GM23338 (cell line): ENCODE data around the gene TMPRSS13. TPM values are rescaled to one million over a fixed set of nuclear protein-coding genes. Genes with fewer than 3 reads are reported as not detected.

Source experiments
- ATAC-seq: fragments of 200-7000 bp; cut with Tn5 transposase; 3 replicates; pipeline ENCODE4 v1.9.1; 2020
- DNase-seq: peaks from one replicate; pipeline ENCODE4 v3.0.0-alpha.2; 2015; ENCODE audit warnings: low spot score
- H2AFZ ChIP-seq: fragments of 200-600 bp; sonication (generic); 2 replicates; pipeline ENCODE4 v1.8.0; 2016; ENCODE audit warnings: antibody characterized with exemption, mild to moderate bottlenecking, moderate library complexity
- H3F3A ChIP-seq: fragments of 200-600 bp; sonication (generic); replicated peaks from 2 replicates; pipeline ENCODE4 v1.8.0; 2017; ENCODE audit warnings: antibody characterized with exemption, mixed run types, low read depth
- H3K27ac ChIP-seq: fragments of 200-600 bp; sonication (generic); 2 replicates; pipeline ENCODE4 v1.6.1; 2016; ENCODE audit warnings: low read depth
- H3K27me3 ChIP-seq: fragments of 200-600 bp; sonication (generic); 2 replicates; pipeline ENCODE4 v1.8.0; 2016; ENCODE audit warnings: mild to moderate bottlenecking, mixed run types, moderate library complexity; ENCODE audit not compliant: insufficient read depth
- H3K36me3 ChIP-seq: fragments of 200-600 bp; sonication (generic); 2 replicates; pipeline ENCODE4 v1.8.0; 2016; ENCODE audit warnings: mild to moderate bottlenecking; ENCODE audit not compliant: insufficient read depth
- H3K4me1 ChIP-seq: fragments of 200-600 bp; sonication (generic); 2 replicates; pipeline ENCODE4 v1.8.0; 2016; ENCODE audit warnings: mild to moderate bottlenecking, moderate library complexity; ENCODE audit not compliant: insufficient read depth
- H3K4me2 ChIP-seq: fragments of 200-600 bp; sonication (generic); 2 replicates; pipeline ENCODE4 v1.7.1; 2017; ENCODE audit warnings: mixed run types
- H3K4me3 ChIP-seq: fragments of 200-600 bp; sonication (generic); 2 replicates; pipeline ENCODE4 v1.6.1; 2016; ENCODE audit warnings: mixed run types
- H3K79me2 ChIP-seq: fragments of 200-600 bp; sonication (generic); replicated peaks from 2 replicates; pipeline ENCODE4 v1.8.0; 2017; ENCODE audit warnings: mild to moderate bottlenecking; ENCODE audit not compliant: insufficient read depth
- H3K9me2 ChIP-seq: fragments of 200-600 bp; sonication (generic); 2 replicates; pipeline ENCODE4 v1.8.0; 2017; ENCODE audit not compliant: insufficient read depth
- H4K20me1 ChIP-seq: fragments of 200-600 bp; sonication (generic); replicated peaks from 2 replicates; pipeline ENCODE4 v1.8.0; 2017; ENCODE audit warnings: mild to moderate bottlenecking; ENCODE audit not compliant: insufficient read depth
- H3K27ac Mint-ChIP-seq: 2 replicates; pipeline ENCODE4 v1.8.0; 2020; ENCODE audit warnings: inconsistent platforms, mild to moderate bottlenecking, moderate library complexity, mixed read lengths
- H3K27me3 Mint-ChIP-seq: 3 replicates; pipeline ENCODE4 v1.8.0; 2022; ENCODE audit warnings: low read depth, mild to moderate bottlenecking, moderate library complexity, mixed read lengths, inconsistent platforms; ENCODE audit not compliant: insufficient read depth, poor library complexity
- H3K36me3 Mint-ChIP-seq: 3 replicates; pipeline ENCODE4 v1.8.0; 2021; ENCODE audit warnings: low read depth, mild to moderate bottlenecking, inconsistent platforms, moderate library complexity, mixed read lengths
- H3K4me1 Mint-ChIP-seq: 3 replicates; pipeline ENCODE4 v1.8.0; 2020; ENCODE audit warnings: mild to moderate bottlenecking, inconsistent platforms, mixed read lengths
- H3K4me3 Mint-ChIP-seq: 3 replicates; pipeline ENCODE4 v1.8.0; 2021; ENCODE audit warnings: moderate library complexity, mild to moderate bottlenecking, inconsistent platforms, mixed read lengths
- H3K9me3 Mint-ChIP-seq: 3 replicates; pipeline ENCODE4 v1.8.0; 2020; ENCODE audit warnings: moderate library complexity, mild to moderate bottlenecking, inconsistent platforms, mixed read lengths
- CREB1 ChIP-seq: fragments of 250-450 bp; sonication (Bioruptor Pico); IDR thresholded peaks from 2 replicates; pipeline ENCODE4 v1.5.0; 2020; ENCODE audit warnings: low read depth, mild to moderate bottlenecking, moderate library complexity
- CTCF ChIP-seq, 2 experiments: fragments of 200-600 bp in 1 of 2; sonication (generic) in 1 of 2; conservative IDR thresholded peaks; 2 replicates each; pipeline versions ENCODE4 v1.5.1 to v1.6.1; 2016 to 2017; ENCODE audit warnings: antibody characterized with exemption in 2 of 2, low read depth in 2 of 2, mild to moderate bottlenecking in 2 of 2, moderate library complexity in 1 of 2
- ETS1 ChIP-seq: IDR thresholded peaks from 2 replicates; pipeline ENCODE4 v1.6.1; 2016; ENCODE audit warnings: antibody characterized with exemption
- EZH2 ChIP-seq: fragments of 200-600 bp; sonication (generic); IDR thresholded peaks from one replicate; pipeline ENCODE4 v1.8.0; 2017; ENCODE audit warnings: antibody characterized with exemption, mild to moderate bottlenecking, low read depth; ENCODE audit not compliant: unreplicated experiment
- EZH2phosphoT487 ChIP-seq: fragments of 200-600 bp; sonication (generic); IDR thresholded peaks from one replicate; pipeline ENCODE4 v1.8.1; 2018; ENCODE audit warnings: antibody characterized with exemption; ENCODE audit not compliant: unreplicated experiment
- JUNB ChIP-seq: IDR thresholded peaks from one replicate; pipeline ENCODE4 v1.6.1; 2016; ENCODE audit warnings: antibody characterized with exemption; ENCODE audit not compliant: unreplicated experiment
- NANOG ChIP-seq: IDR thresholded peaks from 2 replicates; pipeline ENCODE4 v1.6.1; 2016; ENCODE audit warnings: antibody characterized with exemption, borderline replicate concordance
- POLR2AphosphoS5 ChIP-seq: IDR thresholded peaks from 2 replicates; pipeline ENCODE4 v1.6.1; 2016; ENCODE audit warnings: antibody characterized with exemption, low read depth
- REST ChIP-seq: IDR thresholded peaks from one replicate; pipeline ENCODE4 v1.6.1; 2018; ENCODE audit warnings: antibody characterized with exemption; ENCODE audit not compliant: unreplicated experiment
- STAT1 ChIP-seq: IDR thresholded peaks from one replicate; pipeline ENCODE4 v1.6.1; 2016; ENCODE audit warnings: antibody characterized with exemption; ENCODE audit not compliant: unreplicated experiment
- ZNF114 ChIP-seq: fragments of 250-450 bp; sonication (Bioruptor Pico); IDR thresholded peaks from 2 replicates; pipeline ENCODE4 v1.5.0; 2020; ENCODE audit warnings: mild to moderate bottlenecking, moderate library complexity
- ZNF331 ChIP-seq: fragments of 250-450 bp; sonication (Bioruptor Pico); IDR thresholded peaks from 2 replicates; pipeline ENCODE4 v1.5.0; 2020; ENCODE audit warnings: low read depth, mild to moderate bottlenecking, moderate library complexity
- ZNF462 ChIP-seq: fragments of 250-450 bp; sonication (Bioruptor Pico); IDR thresholded peaks from 2 replicates; pipeline ENCODE4 v1.5.0; 2020; ENCODE audit warnings: mild to moderate bottlenecking, moderate library complexity
- polyA plus RNA-seq: library from polyadenylated mRNA; unstranded; fragments of >200 nt; fragmentation: Nextera tagmentation; extraction: Ambion mirVana; gene quantifications from 2 replicates; pipeline ENCODE4 v1.2.1, GENCODE V29; 2016
- total RNA-seq: library from RNA; depleted of rRNA; stranded (reverse); fragments of >200 nt; shearing (Covaris generic); gene quantifications from 2 replicates; pipeline ENCODE4 v1.2.3, GENCODE V29; 2014

TMPRSS13 gene
- total and polyA plus RNA-seq, 2 experiments from 2014 or later, result 0.31 TPM; not detected in 1

- H4K20me1 ChIP-seq, result peaks cover 12% of the 10 kb centered on the region
- H3K36me3 ChIP-seq, result no peaks in the 10 kb centered on the region
- H3K27me3 ChIP-seq, result peaks cover 27% of the 10 kb centered on the region
- peaks cover 17% of the 10 kb centered on the region; the same call in 1 of the 2 replicates for H3K79me2 ChIP-seq
- no peak overlapping the region; the same call in 2 of the 3 replicates for H3K4me3 Mint-ChIP-seq
- peaks cover 64% of the 10 kb centered on the region for H3K4me1 Mint-ChIP-seq
- no peak for ATAC-seq
- no peaks in the 10 kb centered on the region for H3K9me3 Mint-ChIP-seq
- H3K27me3 Mint-ChIP-seq, result peaks cover 18% of the 10 kb centered on the region
- H3K27ac ChIP-seq, result no peak overlapping the region
- H3F3A ChIP-seq, result no peaks in the 10 kb centered on the region; the same call in 1 of the 2 replicates
- no peak overlapping the region for H3K4me2 ChIP-seq
- no peak overlapping the region for H2AFZ ChIP-seq
- no peaks in the 10 kb centered on the region for H3K36me3 Mint-ChIP-seq
- peaks cover 49% of the 10 kb centered on the region for H3K4me1 ChIP-seq
- DNase-seq, result no peak
- TF ChIP-seq ZNF462, result no peak
- no peak for TF ChIP-seq CTCF (conservative IDR thresholded peaks at IDR 0.05; ENCODE audit: low read depth in 2 of 2)
- TF ChIP-seq EZH2phosphoT487, result no peak
- no peak for TF ChIP-seq NANOG
- no peak for TF ChIP-seq ZNF331 (CRISPR knock-in tag)
- TF ChIP-seq ETS1, result no peak
- TF ChIP-seq CREB1 (CRISPR knock-in tag), result no peak
- no peak for TF ChIP-seq STAT1
- no peak for TF ChIP-seq EZH2
- no peak for TF ChIP-seq POLR2AphosphoS5
- TF ChIP-seq ZNF114 (CRISPR knock-in tag), result no peak
- TF ChIP-seq REST, result no peak
- no peak for TF ChIP-seq JUNB
- H3K27ac Mint-ChIP-seq, result no peak overlapping the region
- H3K9me2 ChIP-seq, result no peaks in the 10 kb centered on the region
- H3K4me3 ChIP-seq, result no peak overlapping the region
Measured at GRCh38 chr11:117872975-117873827, 56.0 kb downstream of the TMPRSS13 start.
